Right lung (tissue), 10 donors: ENCODE results near the gene RBM4. TPM values are rescaled to one million over a fixed set of nuclear protein-coding genes. Genes with fewer than 3 reads are reported as not detected.
"Not testable (repeated sequence)": the region's sequence is repeated elsewhere in the genome, so short reads cannot be mapped to it uniquely, and the experiment has no call there.

Source experiments
- DNase-seq, 2 donors: peaks; one replicate each; pipeline ENCODE4 v3.0.0-alpha.2; 2013
- long read RNA-seq, 8 donors: transcript quantifications; one replicate each; lab custom pipeline, GENCODE V29; 2026
- polyA plus RNA-seq, 5 donors: library from polyadenylated mRNA; unstranded; fragments of 120-200 nt; gene quantifications; one replicate each; pipeline versions ENCODE4 v1.2.1 to v1.2.3, GENCODE V29; 2013; ENCODE audit warnings: inconsistent platforms in 1 of 5, low replicate concordance in 1 of 5; ENCODE audit not compliant: insufficient read length in 5 of 5, insufficient read depth in 1 of 5

The RBM4 gene, protein sequence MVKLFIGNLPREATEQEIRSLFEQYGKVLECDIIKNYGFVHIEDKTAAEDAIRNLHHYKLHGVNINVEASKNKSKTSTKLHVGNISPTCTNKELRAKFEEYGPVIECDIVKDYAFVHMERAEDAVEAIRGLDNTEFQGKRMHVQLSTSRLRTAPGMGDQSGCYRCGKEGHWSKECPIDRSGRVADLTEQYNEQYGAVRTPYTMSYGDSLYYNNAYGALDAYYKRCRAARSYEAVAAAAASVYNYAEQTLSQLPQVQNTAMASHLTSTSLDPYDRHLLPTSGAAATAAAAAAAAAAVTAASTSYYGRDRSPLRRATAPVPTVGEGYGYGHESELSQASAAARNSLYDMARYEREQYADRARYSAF
- polyA plus RNA-seq = 100 to 1,000 TPM; 222 to 239 (median 232) TPM
- long read RNA-seq, donor 1, transcript RBM4-206 (2 exons, 1,548 nt) = minor isoform, 8 of 196 reads
- long read RNA-seq, donor 1, transcript RBM4-203 (3 exons, 921 nt) = major isoform, 32 of 196 reads
- long read RNA-seq, donor 1, transcript RBM4-205 (3 exons, 2,321 nt) = minor isoform, 9 of 196 reads
- long read RNA-seq, donor 1, transcript RBM4-201 (4 exons, 1,694 nt) = minor isoform, 31 of 196 reads
- long read RNA-seq, donor 1, partial matches to known transcripts = 88 of 196 reads
- long read RNA-seq, donor 1, other reads (novel, unspliced or antisense) = 8 of 196 reads
- long read RNA-seq, donor 2, transcript RBM4-203 (3 exons, 921 nt) = minor isoform, 20 of 72 reads
- long read RNA-seq, donor 2, transcript RBM4-201 (4 exons, 1,694 nt) = major isoform, 28 of 72 reads
- long read RNA-seq, donor 2, partial matches to known transcripts = 0 of 72 reads
- long read RNA-seq, donor 2, other reads (novel, unspliced or antisense) = 11 of 72 reads
- long read RNA-seq, donor 3, transcript RBM4-206 (2 exons, 1,548 nt) = minor isoform, 8 of 243 reads
- long read RNA-seq, donor 3, transcript RBM4-205 (3 exons, 2,321 nt) = minor isoform, 5 of 243 reads
- long read RNA-seq, donor 3, transcript RBM4-203 (3 exons, 921 nt) = major isoform, 36 of 243 reads
- long read RNA-seq, donor 3, transcript RBM4-201 (4 exons, 1,694 nt) = minor isoform, 23 of 243 reads
- long read RNA-seq, donor 3, partial matches to known transcripts = 159 of 243 reads
- long read RNA-seq, donor 3, other reads (novel, unspliced or antisense) = 7 of 243 reads
- long read RNA-seq, donor 4, transcript RBM4-205 (3 exons, 2,321 nt) = minor isoform, 6 of 101 reads
- long read RNA-seq, donor 4, transcript RBM4-203 (3 exons, 921 nt) = major isoform, 21 of 101 reads
- long read RNA-seq, donor 4, transcript RBM4-201 (4 exons, 1,694 nt) = minor isoform, 12 of 101 reads
- long read RNA-seq, donor 4, transcript RBM4-202 (3 exons, 3,029 nt) = minor isoform, 5 of 101 reads
- long read RNA-seq, donor 4, partial matches to known transcripts = 37 of 101 reads
- long read RNA-seq, donor 4, other reads (novel, unspliced or antisense) = 7 of 101 reads
- long read RNA-seq, donor 5, transcript RBM4-203 (3 exons, 921 nt) = major isoform, 52 of 289 reads
- long read RNA-seq, donor 5, transcript RBM4-201 (4 exons, 1,694 nt) = minor isoform, 31 of 289 reads
- long read RNA-seq, donor 5, transcript RBM4-212 (2 exons, 757 nt) = minor isoform, 5 of 289 reads
- long read RNA-seq, donor 5, transcript RBM4-206 (2 exons, 1,548 nt) = minor isoform, 6 of 289 reads
- long read RNA-seq, donor 5, partial matches to known transcripts = 185 of 289 reads
- long read RNA-seq, donor 5, other reads (novel, unspliced or antisense) = 0 of 289 reads
- long read RNA-seq, donor 6, transcript RBM4-206 (2 exons, 1,548 nt) = minor isoform, 7 of 134 reads
- long read RNA-seq, donor 6, transcript RBM4-201 (4 exons, 1,694 nt) = minor isoform, 31 of 134 reads
- long read RNA-seq, donor 6, transcript RBM4-205 (3 exons, 2,321 nt) = minor isoform, 6 of 134 reads
- long read RNA-seq, donor 6, transcript RBM4-203 (3 exons, 921 nt) = major isoform, 43 of 134 reads
- long read RNA-seq, donor 6, partial matches to known transcripts = 26 of 134 reads
- long read RNA-seq, donor 6, other reads (novel, unspliced or antisense) = 8 of 134 reads
- long read RNA-seq, donor 7, transcript RBM4-201 (4 exons, 1,694 nt) = major isoform, 19 of 75 reads
- long read RNA-seq, donor 7, transcript RBM4-203 (3 exons, 921 nt) = minor isoform, 8 of 75 reads
- long read RNA-seq, donor 7, partial matches to known transcripts = 30 of 75 reads
- long read RNA-seq, donor 7, other reads (novel, unspliced or antisense) = 10 of 75 reads
- long read RNA-seq, donor 8, transcript RBM4-206 (2 exons, 1,548 nt) = minor isoform, 6 of 45 reads
- long read RNA-seq, donor 8, transcript RBM4-201 (4 exons, 1,694 nt) = major isoform, 12 of 45 reads
- long read RNA-seq, donor 8, transcript RBM4-203 (3 exons, 921 nt) = minor isoform, 11 of 45 reads
- long read RNA-seq, donor 8, partial matches to known transcripts = 7 of 45 reads
- long read RNA-seq, donor 8, other reads (novel, unspliced or antisense) = 0 of 45 reads

DNA sequence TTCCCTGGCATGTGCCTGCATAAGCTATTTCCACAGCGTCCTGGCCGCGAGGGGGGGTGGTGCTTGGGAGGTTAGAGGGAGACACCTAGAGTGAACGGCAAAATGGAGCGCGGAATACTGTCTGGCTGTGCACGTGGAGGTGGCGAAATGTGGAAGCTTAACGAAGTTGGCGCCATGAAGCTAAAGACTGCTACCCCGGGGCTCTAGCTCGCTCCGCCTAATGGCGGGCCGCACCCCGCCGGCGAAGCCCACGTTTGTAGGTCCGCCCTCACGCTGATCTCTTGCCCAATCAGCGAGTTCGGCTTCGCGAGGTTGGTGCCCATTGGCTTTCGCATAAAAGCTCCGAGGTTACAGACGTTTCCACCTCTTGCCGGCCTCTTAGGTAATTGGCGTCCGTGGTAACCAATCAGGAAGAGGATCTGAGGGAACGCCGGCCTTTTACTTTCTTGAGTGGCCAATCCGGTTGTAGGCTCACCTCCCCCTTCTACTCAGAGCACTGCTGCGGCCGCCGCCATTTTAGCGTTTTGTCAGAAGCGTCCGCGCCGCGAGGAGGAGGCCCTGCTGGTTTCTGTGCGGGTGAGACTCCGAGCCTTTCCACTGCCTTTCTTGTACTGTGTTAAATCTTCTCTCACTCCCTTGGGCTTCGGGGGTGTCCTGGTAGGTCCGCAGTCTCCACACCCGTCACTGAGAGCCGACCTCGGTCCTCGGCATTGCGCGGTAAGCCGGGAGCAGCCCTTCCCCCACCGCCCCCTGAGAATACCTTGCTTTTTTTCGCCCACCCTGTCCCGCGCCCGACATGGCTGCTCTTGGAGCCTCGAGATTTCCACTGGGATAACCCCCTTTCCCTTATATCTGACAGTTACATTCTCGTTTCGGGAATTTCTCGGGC, at the start of gene RBM4:
Gene RBM4, plus strand, starts transcription at position 527 of the 889 bp plus-strand sequence. CDS start 1,009 bp downstream, outside the sequence.
- peak; percentile 99 to 100 for DNase-seq

DNA sequence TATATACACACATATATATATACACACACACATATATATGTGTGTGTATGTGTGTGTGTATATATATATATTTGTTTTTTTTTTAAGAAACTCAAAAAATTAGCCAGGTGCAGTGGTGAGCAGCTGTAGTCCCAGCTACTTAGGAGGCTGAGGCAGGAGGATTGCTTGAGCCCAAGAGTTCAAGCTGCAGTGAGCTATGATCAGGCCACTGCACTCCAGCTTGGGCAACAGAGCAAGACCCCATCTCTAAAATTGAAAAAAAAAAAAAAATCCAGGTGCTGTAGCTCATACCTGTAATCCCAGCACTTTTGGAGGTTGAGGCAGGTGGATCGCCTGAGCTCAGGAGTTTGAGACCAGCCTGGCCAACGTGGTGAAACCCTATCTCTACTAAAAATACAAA, 49.2 kb upstream of the RBM4 start:
- not testable (repeated sequence) for DNase-seq

DNA sequence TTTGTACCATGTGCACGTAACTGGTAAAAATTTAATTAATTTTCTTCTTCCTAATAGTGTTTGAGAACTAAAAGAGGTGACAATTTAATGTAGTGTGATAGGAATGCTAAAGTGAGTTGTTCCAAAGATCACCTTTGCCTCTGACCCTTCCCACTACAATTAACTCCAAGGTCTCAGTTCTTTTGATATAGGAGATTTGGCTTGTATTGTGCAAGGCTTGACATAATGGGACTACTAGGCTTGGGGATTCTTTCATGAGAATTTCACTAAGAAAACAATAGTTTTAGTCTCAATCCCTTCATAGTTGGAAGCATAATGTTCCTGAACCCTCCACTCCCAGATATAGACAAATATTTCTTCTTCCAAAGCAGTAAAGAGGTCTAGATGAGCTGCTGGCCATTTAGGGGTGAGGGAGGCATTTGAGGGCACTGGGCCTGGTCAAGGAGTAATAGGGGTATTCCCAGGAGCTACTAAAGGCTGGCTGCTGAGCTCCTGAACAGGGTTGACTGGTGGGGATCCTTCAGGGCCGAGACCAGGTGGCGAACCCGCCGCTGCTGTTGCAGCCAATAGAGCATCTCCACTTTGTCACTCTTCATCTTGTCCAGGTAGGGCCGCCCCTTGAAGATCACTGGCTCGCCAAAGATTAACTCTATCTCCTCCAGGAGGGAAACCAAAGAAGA, 48.4 kb upstream of the RBM4 start:
- no peak for DNase-seq

DNA sequence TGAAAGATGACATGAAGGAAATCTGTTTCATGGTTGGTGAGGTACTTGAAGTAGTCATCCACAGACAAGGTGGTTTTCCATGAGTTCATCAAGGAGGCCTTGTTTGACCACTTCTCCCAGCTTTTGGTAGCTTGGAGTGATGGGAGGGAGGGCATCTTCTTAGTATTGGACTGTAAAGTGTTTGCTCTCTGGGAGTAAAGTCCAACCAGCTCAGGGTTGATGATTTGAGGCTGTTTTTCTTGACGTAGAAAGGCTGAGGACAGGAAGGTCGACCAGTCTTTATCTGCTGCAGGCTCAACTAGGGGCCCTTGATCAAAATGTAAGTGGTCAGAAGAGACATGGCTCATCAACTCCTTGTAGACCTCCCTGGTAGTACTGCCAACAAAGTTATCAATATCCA, 47.3 kb upstream of the RBM4 start:
- DNase-seq = no peak

GRCh38 chr11:66592457-66593302, 45.8 kb upstream of the RBM4 start, which contains the start of the genes CCDC87 and CCS:
TSS of gene CCDC87 (minus strand) at chr11:66593063. CDS start at chr11:66593015, 48 bp downstream.
TSS of gene CCS (plus strand) at chr11:66593185. CDS start at chr11:66593262, 77 bp downstream.
- peak; percentile 95 to 97 for DNase-seq

- peak in 1 of 2 donors; percentile 30 for DNase-seq
These were observed 45.2 kb upstream of the RBM4 start for GRCh38 chr11:66593303-66593635.

- no peak for DNase-seq
These were observed 44.9 kb upstream of the RBM4 start for GRCh38 chr11:66593650-66594049.

DNA sequence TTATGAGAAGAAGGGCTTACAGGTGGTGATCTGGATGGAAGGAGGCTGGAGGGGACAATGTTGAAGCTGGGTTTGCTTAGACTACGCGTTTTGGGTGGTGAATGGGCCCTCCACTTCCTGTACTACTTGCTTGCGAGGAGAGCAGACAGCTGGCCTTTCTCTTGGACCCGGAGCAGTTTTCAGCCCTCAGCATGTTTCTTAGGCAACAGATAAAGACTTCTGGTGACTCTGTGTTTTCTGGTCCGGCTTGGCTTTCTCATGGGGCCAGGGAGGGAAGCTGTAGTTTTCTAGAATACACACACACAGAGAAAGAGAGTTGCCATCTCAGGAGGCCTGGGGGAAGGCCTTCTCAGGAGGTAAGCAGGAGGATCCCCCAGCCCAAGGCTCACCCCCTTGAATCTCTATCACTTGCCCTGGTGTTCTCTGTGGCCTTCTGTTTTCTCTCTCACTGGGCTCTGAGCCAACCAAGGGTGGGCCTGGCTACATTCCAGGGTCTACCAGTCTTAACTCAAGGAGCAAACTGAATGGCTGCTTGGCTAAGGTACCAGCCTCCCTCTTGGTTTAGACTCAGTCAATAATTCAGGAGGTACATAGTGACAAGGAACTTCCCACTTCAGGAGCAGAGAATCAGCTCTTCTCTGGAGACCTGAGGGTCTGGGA, 43.1 kb upstream of the RBM4 start:
- peak; percentile 81 to 87 for DNase-seq

DNA sequence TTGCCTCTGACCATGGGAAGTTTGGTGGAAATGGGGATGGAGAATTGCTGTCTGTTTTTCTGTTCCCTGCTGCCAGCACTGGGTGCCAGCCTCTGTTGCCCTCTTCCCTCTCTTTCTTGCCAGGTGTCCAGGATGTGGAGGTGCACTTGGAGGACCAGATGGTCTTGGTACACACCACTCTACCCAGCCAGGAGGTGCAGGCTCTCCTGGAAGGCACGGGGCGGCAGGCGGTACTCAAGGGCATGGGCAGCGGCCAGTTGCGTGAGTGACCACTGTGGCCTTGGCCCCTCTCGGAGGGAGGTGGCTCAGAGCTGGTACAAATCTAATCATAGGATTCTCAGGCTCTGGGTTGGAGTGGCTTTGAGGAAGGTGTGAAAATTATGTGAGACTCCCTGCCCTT, 39.5 kb upstream of the RBM4 start:
- no peak for DNase-seq

DNA sequence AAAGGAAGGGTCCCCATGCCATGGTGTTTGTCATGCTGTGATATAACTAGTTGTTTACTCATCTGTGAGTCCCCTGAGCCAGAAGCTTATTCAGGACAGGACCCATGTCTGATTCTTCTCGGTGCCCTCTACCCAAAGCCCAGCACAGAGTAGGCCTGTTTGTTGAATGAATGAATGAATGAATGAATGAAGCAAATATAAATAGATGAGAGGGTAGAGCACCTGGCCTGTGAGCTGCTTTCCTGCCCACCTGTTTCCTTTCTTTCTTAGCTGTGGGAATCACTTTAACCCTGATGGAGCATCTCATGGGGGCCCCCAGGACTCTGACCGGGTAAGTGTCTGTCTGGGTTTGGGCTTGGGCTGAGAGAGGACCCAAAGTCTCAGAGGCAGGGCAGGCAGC, 38.3 kb upstream of the RBM4 start:
- DNase-seq = no peak

GRCh38 chr11:66600631-66601233, 37.8 kb upstream of the RBM4 start:
- DNase-seq = no peak

GRCh38 chr11:66603072-66603471, 35.4 kb upstream of the RBM4 start:
- no peak for DNase-seq

- no peak for DNase-seq
These were observed 34.3 kb upstream of the RBM4 start for GRCh38 chr11:66604155-66604554.

DNA sequence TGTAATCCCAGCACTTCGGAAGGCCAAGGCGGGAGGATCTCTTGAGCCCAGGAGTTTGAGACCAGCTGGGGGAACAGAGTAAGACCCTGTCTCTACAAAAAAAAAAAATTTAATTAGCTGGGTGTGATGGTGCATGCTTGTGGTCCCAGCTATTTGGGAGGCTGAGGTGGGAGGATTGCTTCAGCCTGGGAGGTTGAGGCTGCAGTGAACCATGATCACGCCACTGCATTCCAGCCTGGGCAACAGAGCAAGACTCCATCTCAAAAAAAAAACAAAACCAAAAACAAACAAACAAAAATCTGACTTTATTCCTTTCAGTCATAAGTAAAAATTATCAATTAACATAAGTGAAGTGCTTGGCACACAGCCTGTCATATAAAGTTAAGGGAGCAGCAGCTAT, 31.9 kb upstream of the RBM4 start:
- not testable (repeated sequence) for DNase-seq

DNA sequence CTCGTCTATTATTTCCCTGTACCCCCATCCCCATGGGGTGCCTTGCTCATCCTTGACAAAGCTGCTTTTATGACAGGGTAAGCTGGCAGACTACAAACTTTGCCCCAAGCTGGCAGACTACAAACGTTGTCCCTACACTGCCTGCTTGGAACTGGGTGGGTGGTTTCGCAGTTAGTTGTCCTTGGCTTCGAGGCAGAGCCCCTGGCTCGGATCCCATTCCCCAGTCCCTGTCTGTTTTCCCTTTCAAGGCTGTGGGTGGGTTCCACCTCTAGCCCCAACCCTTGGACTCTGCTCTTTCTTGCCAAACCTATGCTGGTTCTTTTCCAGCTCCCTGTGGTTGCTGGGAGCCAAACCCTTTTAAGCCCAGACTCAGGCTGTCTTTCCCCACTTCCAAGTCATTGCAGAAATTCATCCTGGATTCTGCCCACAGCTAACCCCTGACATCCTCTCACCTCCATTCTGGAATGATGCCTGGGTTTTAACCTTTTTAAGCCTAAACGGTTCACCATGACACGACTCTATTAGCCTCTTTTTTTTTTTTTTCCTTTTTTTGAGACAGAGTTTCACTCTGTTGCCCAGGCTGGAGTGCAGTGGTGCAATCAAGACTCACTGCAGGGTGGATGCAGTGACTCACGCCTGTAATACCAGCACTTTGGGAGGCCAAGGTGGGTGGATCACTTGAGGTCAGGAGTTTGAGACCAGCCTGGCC, 31.2 kb upstream of the RBM4 start:
- DNase-seq = no peak
